ENCODE results near the gene AMBP.

AMBP gene

GRCh38 chr9:114030364-114030763 lies 47.7 kb downstream of the AMBP start:
- Histone ChIP-seq H3K36me3 (ENCODE audit: control insufficient read depth in 2 of 2, insufficient read depth in 1 of 2, low read length in 2 of 2) (peaks cover 0 to 38% of the 10 kb centered on the region in 2 experiments; a peak in 1 of 3 replicates), H3K9me3 (ENCODE audit: control insufficient read depth, insufficient read depth, low read depth, low read length) (no peaks in the 10 kb centered on the region), H3K4me1 (ENCODE audit: control insufficient read depth, insufficient read depth, low read length) (no peaks in the 10 kb centered on the region), H3K27ac (ENCODE audit: extremely low read depth, low read depth, low read length) (no peak overlapping the region), H3K4me3 (ENCODE audit: low read depth, low read length) (no peak overlapping the region)
- POLR2A ChIA-PET: no interaction called here
- TF ChIP-seq ZNF341 (tag by site-specific recombination; IDR thresholded peaks at IDR 0.05; ENCODE audit: low read depth) (no peak), ZNF449 (tag by site-specific recombination; IDR thresholded peaks at IDR 0.05) (no peak), ZNF169 (tag by site-specific recombination; IDR thresholded peaks at IDR 0.05) (no peak), BCL6B (tag by site-specific recombination; IDR thresholded peaks at IDR 0.05) (no peak), REST (tag by site-specific recombination; IDR thresholded peaks at IDR 0.05) (no peak), ELK4 (IDR thresholded peaks at IDR 0.05; ENCODE audit: borderline replicate concordance, low read depth, low read length) (no peak), ZNF513 (tag by site-specific recombination; IDR thresholded peaks at IDR 0.05) (no peak), ZNF248 (tag by site-specific recombination; IDR thresholded peaks at IDR 0.05) (no peak), ZNF394 (tag by site-specific recombination; IDR thresholded peaks at IDR 0.05; ENCODE audit: borderline replicate concordance) (no peak), ZBTB21 (tag by site-specific recombination; IDR thresholded peaks at IDR 0.05) (no peak), GLI2 (tag by site-specific recombination; IDR thresholded peaks at IDR 0.05; ENCODE audit: borderline replicate concordance, low read depth) (no peak), ZNF184 (tag by site-specific recombination; IDR thresholded peaks at IDR 0.05) (no peak), ZBTB26 (tag by site-specific recombination; optimal IDR thresholded peaks at IDR 0.05) (no peak), BCL11A (tag by site-specific recombination; IDR thresholded peaks at IDR 0.05; ENCODE audit: low read depth) (no peak)
- CTCF ChIA-PET: no interaction called here
